ENCODE measurements around the gene NECAP2. TPM values are rescaled to one million over a fixed set of nuclear protein-coding genes. Genes with fewer than 3 reads are reported as not detected.
A peak's percentile ranks its signal among the peaks of the same experiment; 100 is the strongest.
"Not testable (repeated sequence)": the region's sequence is repeated elsewhere in the genome, so short reads cannot be mapped to it uniquely, and the experiment has no call there.

NECAP2 gene
- total and polyA plus RNA-seq, 2 donors (not counting 3 experiments of a cell fraction or from before 2014, with no cell fraction given), result 101 to 148 TPM

- BruUV-seq (replicated peaks); intact Hi-C loops (cut with micrococcal nuclease): not testable (repeated sequence)
These were observed 68.4 kb downstream of the NECAP2 start for GRCh38 chr1:16508861-16509445.

More at GRCh38 chr1:16508861-16509445, 68.4 kb downstream of the NECAP2 start:
- H3K4me3 ChIP-seq (replicated peaks in 1 of 3; ENCODE audit: insufficient read depth in 1 of 3, low read depth in 1 of 3, low read length in 3 of 3); H3K79me2 ChIP-seq (ENCODE audit: control insufficient read depth, insufficient read depth, low read length); H3K36me3 ChIP-seq (ENCODE audit: control insufficient read depth in 2 of 2, extremely low read depth in 1 of 2, insufficient read depth in 2 of 2, low read length in 2 of 2); H3K27ac ChIP-seq (ENCODE audit: insufficient read depth, low read depth, low read length); FAIRE-seq; H3K9me1 ChIP-seq (replicated peaks; ENCODE audit: control insufficient read depth, extremely low read depth, insufficient read depth, low read length); H3K9ac ChIP-seq (replicated peaks; ENCODE audit: extremely low read depth, insufficient read depth, low read length); H3K27me3 ChIP-seq (ENCODE audit: control insufficient read depth in 2 of 2, insufficient read depth in 2 of 2, low read length in 2 of 2); H3K4me2 ChIP-seq (ENCODE audit: insufficient read depth, low read length); H2AFZ ChIP-seq (ENCODE audit: low read depth, low read length); dilution Hi-C loops (cut with MboI; ENCODE audit: extremely low pct_ligation_motif_present, low sequenced_read_pairs); H3K4me1 ChIP-seq (ENCODE audit: control insufficient read depth, extremely low read depth, insufficient read depth, low read length); CTCF ChIA-PET; H3K9me3 ChIP-seq (replicated peaks; ENCODE audit: control insufficient read depth, insufficient read depth, low read length); H4K20me1 ChIP-seq (replicated peaks; ENCODE audit: control insufficient read depth, extremely low read depth, insufficient read depth, low read length); POLR2A ChIA-PET: not testable (repeated sequence)
- DNase-seq (ENCODE audit: low read depth, low spot score), result peak; percentile 41

Other genes with a start within 250 kb of the NECAP2 start
- gene ARHGEF19, start 228.1 kb upstream of the NECAP2 start, total RNA-seq, result 6.2 and 9.2 TPM in 2 replicates
- 8.0 and 8.4 TPM in 2 replicates for gene ARHGEF19, start 228.1 kb upstream of the NECAP2 start, polyA plus RNA-seq
- 3.7 and 3.9 TPM in 2 replicates for gene CPLANE2, start 203.5 kb upstream of the NECAP2 start, total RNA-seq
- gene CPLANE2, start 203.5 kb upstream of the NECAP2 start, polyA plus RNA-seq, result 4.6 and 5.9 TPM in 2 replicates
- gene FBXO42, start 88.2 kb upstream of the NECAP2 start, total RNA-seq, result 16.3 and 17.3 TPM in 2 replicates
- 17.1 and 20.4 TPM in 2 replicates for gene FBXO42, start 88.2 kb upstream of the NECAP2 start, polyA plus RNA-seq
- 164 and 168 TPM in 2 replicates for gene SZRD1, start 73.5 kb upstream of the NECAP2 start, total RNA-seq
- gene SZRD1, start 73.5 kb upstream of the NECAP2 start, polyA plus RNA-seq, result 162 and 168 TPM in 2 replicates
- gene SPATA21, start 3.3 kb upstream of the NECAP2 start, total RNA-seq, result not detected in 2 replicates
- gene SPATA21, start 3.3 kb upstream of the NECAP2 start, polyA plus RNA-seq, result not detected in 2 replicates
- gene RNU1-1, start 73.6 kb downstream of the NECAP2 start, total RNA-seq, result 1,319 and 2,019 TPM in 2 replicates
- under 0.01 and 206 TPM in 2 replicates for gene RNU1-1, start 73.6 kb downstream of the NECAP2 start, polyA plus RNA-seq
- gene NBPF1, start 172.8 kb downstream of the NECAP2 start, total RNA-seq, result 33.5 and 58.4 TPM in 2 replicates
- 21.1 and 23.0 TPM in 2 replicates for gene NBPF1, start 172.8 kb downstream of the NECAP2 start, polyA plus RNA-seq
- gene RNU1-3, start 226.2 kb downstream of the NECAP2 start, total RNA-seq, result 1,319 and 2,019 TPM in 2 replicates
- under 0.01 and 206 TPM in 2 replicates for gene RNU1-3, start 226.2 kb downstream of the NECAP2 start, polyA plus RNA-seq